GM19463 (cell line): Measurements from ENCODE around the gene SLC22A3.

Source experiments
- ATAC-seq: cut with Tn5 transposase; IDR thresholded peaks from one replicate; pipeline ENCODE4 v1.9.1; 2021; ENCODE audit warnings: mild to moderate bottlenecking, moderate library complexity; ENCODE audit not compliant: unreplicated experiment

SLC22A3 gene

GRCh38 chr6:160400446-160400845 is 52.3 kb downstream of the SLC22A3 start:
- ATAC-seq: no peak

- ATAC-seq: no peak
Observed at GRCh38 chr6:160408528-160408927, 60.4 kb downstream of the SLC22A3 start.

GRCh38 chr6:160412993-160413392 is 64.8 kb downstream of the SLC22A3 start:
- ATAC-seq: no peak

- ATAC-seq: no peak
Observed at GRCh38 chr6:160417146-160417545, 69.0 kb downstream of the SLC22A3 start.

GRCh38 chr6:160417550-160417949 is 69.4 kb downstream of the SLC22A3 start:
- ATAC-seq: no peak

- no peak for ATAC-seq
Observed at GRCh38 chr6:160418370-160418769, 70.2 kb downstream of the SLC22A3 start.

GRCh38 chr6:160419488-160419887 is 71.3 kb downstream of the SLC22A3 start:
- ATAC-seq: no peak

- ATAC-seq: no peak
Observed at GRCh38 chr6:160420253-160420968, 72.2 kb downstream of the SLC22A3 start.

GRCh38 chr6:160420969-160421556 is 72.9 kb downstream of the SLC22A3 start:
- ATAC-seq: no peak

- no peak for ATAC-seq
Observed at GRCh38 chr6:160421854-160422253, 73.7 kb downstream of the SLC22A3 start.

GRCh38 chr6:160424256-160424655 is 76.1 kb downstream of the SLC22A3 start:
- ATAC-seq: no peak

- no peak for ATAC-seq
Observed at GRCh38 chr6:160426136-160426535, 78.0 kb downstream of the SLC22A3 start.

- ATAC-seq: no peak
Observed at GRCh38 chr6:160427312-160428068, 79.3 kb downstream of the SLC22A3 start.

GRCh38 chr6:160428069-160428430 is 79.9 kb downstream of the SLC22A3 start:
- no peak for ATAC-seq

GRCh38 chr6:160428818-160429619 is 80.8 kb downstream of the SLC22A3 start:
- no peak for ATAC-seq

- no peak for ATAC-seq
Observed at GRCh38 chr6:160429620-160429895, 81.4 kb downstream of the SLC22A3 start.

GRCh38 chr6:160430203-160430602 is 82.0 kb downstream of the SLC22A3 start:
- no peak for ATAC-seq

- ATAC-seq: no peak
Observed at GRCh38 chr6:160430751-160431150, 82.6 kb downstream of the SLC22A3 start.

GRCh38 chr6:160431226-160431625 is 83.0 kb downstream of the SLC22A3 start:
- no peak for ATAC-seq

- ATAC-seq: no peak
Observed at GRCh38 chr6:160431791-160432404, 83.7 kb downstream of the SLC22A3 start.

- no peak for ATAC-seq
Observed at GRCh38 chr6:160435935-160436334, 87.8 kb downstream of the SLC22A3 start.
